Mesenteric fat pad (tissue), 1 donor: ENCODE measurements around the gene GMDS. TPM values are rescaled to one million over a fixed set of nuclear protein-coding genes. Genes with fewer than 3 reads are reported as not detected.

Experiments used
- DNase-seq: peaks from one replicate; pipeline ENCODE4 v3.0.0-alpha.2; 2020; ENCODE audit warnings: low spot score
- total RNA-seq: library from RNA; stranded (reverse); fragmentation: NEBNext Ultra II Directional; extraction: Animal tissue kit (Norgen Biotek cat#: 25700); gene quantifications from one replicate; pipeline ENCODE4 v1.2.1, GENCODE V29; 2021
- donor health status: DM: yes; HTN: yes; CAD: no.

GMDS gene
- total RNA-seq, 1 donor from 2014 or later: 10.3 TPM

- no peak for DNase-seq
Measured at GRCh38 chr6:2103765-2104523, 141.5 kb downstream of the GMDS start.

- no peak for DNase-seq
Measured at GRCh38 chr6:2102966-2103365, 142.4 kb downstream of the GMDS start.

- DNase-seq: no peak
Measured at GRCh38 chr6:2102316-2102883, 143.0 kb downstream of the GMDS start.

GRCh38 chr6:2101213-2101612 lies 144.2 kb downstream of the GMDS start:
- DNase-seq: no peak

GRCh38 chr6:2099870-2100269 lies 145.5 kb downstream of the GMDS start:
- DNase-seq: no peak

- DNase-seq: no peak
Measured at GRCh38 chr6:2097464-2097863, 147.9 kb downstream of the GMDS start.

- no peak for DNase-seq
Measured at GRCh38 chr6:2094642-2095041, 150.8 kb downstream of the GMDS start.

GRCh38 chr6:2086326-2086965 lies 159.0 kb downstream of the GMDS start:
- no peak for DNase-seq

- DNase-seq: no peak
Measured at GRCh38 chr6:2085657-2086056, 159.7 kb downstream of the GMDS start.

GRCh38 chr6:2081155-2082138 lies 164.0 kb downstream of the GMDS start:
- DNase-seq: no peak

GRCh38 chr6:2078888-2079287 lies 166.5 kb downstream of the GMDS start:
- no peak for DNase-seq

- no peak for DNase-seq
Measured at GRCh38 chr6:2077826-2078225, 167.6 kb downstream of the GMDS start.

- DNase-seq: no peak
Measured at GRCh38 chr6:2073476-2073875, 171.9 kb downstream of the GMDS start.

GRCh38 chr6:2072453-2072852 lies 173.0 kb downstream of the GMDS start:
- DNase-seq: no peak

- no peak for DNase-seq
Measured at GRCh38 chr6:2063547-2063946, 181.9 kb downstream of the GMDS start.

- DNase-seq: no peak
Measured at GRCh38 chr6:2061880-2062279, 183.5 kb downstream of the GMDS start.

GRCh38 chr6:2055911-2056310 lies 189.5 kb downstream of the GMDS start:
- DNase-seq: no peak

- DNase-seq: no peak
Measured at GRCh38 chr6:2055143-2055542, 190.3 kb downstream of the GMDS start.

- DNase-seq: no peak
Measured at GRCh38 chr6:2054516-2055067, 190.8 kb downstream of the GMDS start.

- DNase-seq: no peak
Measured at GRCh38 chr6:2053691-2054090, 191.7 kb downstream of the GMDS start.

- no peak for DNase-seq
Measured at GRCh38 chr6:2047855-2048254, 197.6 kb downstream of the GMDS start.
